AG09319 (cell line): ENCODE results near the gene SIMC1.
"Not testable (repeated sequence)": the region's sequence is repeated elsewhere in the genome, so short reads cannot be mapped to it uniquely, and the experiment has no call there.

ENCODE experiments used
- DNase-seq: peaks from one replicate; pipeline ENCODE4 v3.0.0-alpha.2; 2010; ENCODE audit warnings: low read depth; ENCODE audit errors: extremely low read depth
- CTCF ChIP-seq: IDR thresholded peaks from 2 replicates; pipeline ENCODE4 v1.5.1; 2011; ENCODE audit warnings: low read depth, mild to moderate bottlenecking, inconsistent platforms, low read length, moderate library complexity

The SIMC1 gene

GRCh38 chr5:176237971-176238644, at the start of gene SIMC1:
Gene SIMC1 (plus strand): TSS chr5:176238424. CDS start chr5:176238509, 85 bp downstream.
- not testable (repeated sequence) for DNase-seq

GRCh38 chr5:176188506-176189193, 49.6 kb upstream of the SIMC1 start:
- TF ChIP-seq CTCF = no peak

GRCh38 chr5:176189857-176190256, 48.4 kb upstream of the SIMC1 start:
- no peak for DNase-seq
- TF ChIP-seq CTCF = no peak

More at GRCh38 chr5:176188506-176189193, 49.6 kb upstream of the SIMC1 start:
- DNase-seq = no peak

- TF ChIP-seq CTCF = no peak
- no peak for DNase-seq
These were observed 47.1 kb upstream of the SIMC1 start for GRCh38 chr5:176190886-176191755.

- DNase-seq = no peak
- TF ChIP-seq CTCF = no peak
These were observed 46.0 kb upstream of the SIMC1 start for GRCh38 chr5:176192094-176192721.

- DNase-seq = not testable (repeated sequence)
These were observed 45.5 kb upstream of the SIMC1 start for GRCh38 chr5:176192722-176193117.

GRCh38 chr5:176193636-176194035, 44.6 kb upstream of the SIMC1 start:
- not testable (repeated sequence) for DNase-seq

GRCh38 chr5:176194238-176195083, 43.8 kb upstream of the SIMC1 start:
- not testable (repeated sequence) for DNase-seq

- DNase-seq = not testable (repeated sequence)
These were observed 43.2 kb upstream of the SIMC1 start for GRCh38 chr5:176195084-176195413.

- DNase-seq = not testable (repeated sequence)
These were observed 42.6 kb upstream of the SIMC1 start for GRCh38 chr5:176195487-176196207.

- DNase-seq = not testable (repeated sequence)
These were observed 41.4 kb upstream of the SIMC1 start for GRCh38 chr5:176196781-176197180.

GRCh38 chr5:176197234-176197858, 40.9 kb upstream of the SIMC1 start:
- not testable (repeated sequence) for DNase-seq

- DNase-seq = not testable (repeated sequence)
These were observed 39.9 kb upstream of the SIMC1 start for GRCh38 chr5:176198299-176198698.
